Measurements from ENCODE around the gene DOCK11. TPM values are rescaled to one million over a fixed set of nuclear protein-coding genes. Genes with fewer than 3 reads are reported as not detected.

DOCK11 gene
- polyA plus RNA-seq, 3 donors from 2014 or later = 27.9 to 48.8 (median 28.9) TPM

- no peak overlapping the region for H3K4me3 Mint-ChIP-seq
- peaks cover 0 to 18% (median 5%) of the 10 kb centered on the region in 3 donors for H3K36me3 Mint-ChIP-seq
- peak overlapping the region in 1 of 6 donors; percentile 63 for H3K27ac Mint-ChIP-seq
These were observed 116.7 kb downstream of the DOCK11 start for GRCh38 chrX:118612290-118612689.

GRCh38 chrX:118614150-118614549, 118.5 kb downstream of the DOCK11 start:
- H3K27me3 Mint-ChIP-seq (ENCODE audit: low read depth in 3 of 3) = peaks cover under 1 to 12% (median 5%) of the 10 kb centered on the region in 3 donors
- DNase-seq = no peak
- H3K9me3 Mint-ChIP-seq = no peaks in the 10 kb centered on the region
- H3K36me3 Mint-ChIP-seq = peaks cover 0 to 7% (median 5%) of the 10 kb centered on the region in 3 donors
- H3K4me3 Mint-ChIP-seq = no peak overlapping the region
- no peaks in the 10 kb centered on the region for H3K4me1 Mint-ChIP-seq
- peak overlapping the region in 2 of 6 donors; percentile 1 to 63 for H3K27ac Mint-ChIP-seq

More at GRCh38 chrX:118612290-118612689, 116.7 kb downstream of the DOCK11 start:
- no peaks in the 10 kb centered on the region for H3K9me3 Mint-ChIP-seq
- DNase-seq = no peak
- peaks cover 2 to 14% (median 9%) of the 10 kb centered on the region in 3 donors for H3K27me3 Mint-ChIP-seq (ENCODE audit: low read depth in 3 of 3)
- no peaks in the 10 kb centered on the region for H3K4me1 Mint-ChIP-seq

GRCh38 chrX:118615141-118615540, 119.5 kb downstream of the DOCK11 start:
- H3K27me3 Mint-ChIP-seq (ENCODE audit: low read depth in 3 of 3) = peaks cover 0 to 12% (median 5%) of the 10 kb centered on the region in 3 donors
- H3K9me3 Mint-ChIP-seq = no peaks in the 10 kb centered on the region
- peaks cover 0 to 7% (median 4%) of the 10 kb centered on the region in 3 donors for H3K36me3 Mint-ChIP-seq
- no peak overlapping the region for H3K27ac Mint-ChIP-seq
- no peak overlapping the region for H3K4me3 Mint-ChIP-seq
- no peak for DNase-seq
- H3K4me1 Mint-ChIP-seq = no peaks in the 10 kb centered on the region

- H3K36me3 Mint-ChIP-seq = peaks cover 0 to 7% (median 0%) of the 10 kb centered on the region in 3 donors
- no peak overlapping the region for H3K27ac Mint-ChIP-seq
- H3K9me3 Mint-ChIP-seq = no peaks in the 10 kb centered on the region
- no peaks in the 10 kb centered on the region for H3K4me1 Mint-ChIP-seq
- H3K4me3 Mint-ChIP-seq = no peak overlapping the region
- no peak for DNase-seq
- peaks cover 3 to 6% (median 4%) of the 10 kb centered on the region in 3 donors for H3K27me3 Mint-ChIP-seq (ENCODE audit: low read depth in 3 of 3)
These were observed 125.6 kb downstream of the DOCK11 start for GRCh38 chrX:118621081-118621759.

GRCh38 chrX:118623062-118623461, 127.4 kb downstream of the DOCK11 start:
- Mint-ChIP-seq H3K27me3 (ENCODE audit: low read depth in 3 of 3) (peaks cover 4 to 6% (median 4%) of the 10 kb centered on the region in 3 donors), H3K4me3 (no peak overlapping the region), H3K36me3 (peaks cover 3% of the 10 kb centered on the region in 3 donors), H3K9me3 (no peaks in the 10 kb centered on the region), H3K4me1 (no peaks in the 10 kb centered on the region), H3K27ac (peak overlapping the region in 1 of 6 donors; percentile 9)
- no peak for DNase-seq

GRCh38 chrX:118626346-118626745, 130.7 kb downstream of the DOCK11 start:
- no peak overlapping the region for H3K27ac Mint-ChIP-seq
- DNase-seq = no peak
- no peaks in the 10 kb centered on the region for H3K9me3 Mint-ChIP-seq
- no peak overlapping the region for H3K4me3 Mint-ChIP-seq
- peaks cover 2 to 6% (median 4%) of the 10 kb centered on the region in 3 donors for H3K27me3 Mint-ChIP-seq (ENCODE audit: low read depth in 3 of 3)
- H3K36me3 Mint-ChIP-seq = peaks cover 3 to 9% (median 3%) of the 10 kb centered on the region in 3 donors
- no peaks in the 10 kb centered on the region for H3K4me1 Mint-ChIP-seq

GRCh38 chrX:118627084-118627758, 131.6 kb downstream of the DOCK11 start:
- Mint-ChIP-seq H3K9me3 (no peaks in the 10 kb centered on the region), H3K4me1 (peaks cover 0 to 1% of the 10 kb centered on the region in 2 donors), H3K36me3 (peaks cover 3 to 14% (median 4%) of the 10 kb centered on the region in 3 donors), H3K27ac (no peak overlapping the region), H3K27me3 (ENCODE audit: low read depth in 3 of 3) (peaks cover 4 to 8% (median 6%) of the 10 kb centered on the region in 3 donors), H3K4me3 (no peak overlapping the region)
- no peak for DNase-seq

GRCh38 chrX:118630848-118631247, 135.2 kb downstream of the DOCK11 start:
- peaks cover 0 to 6% of the 10 kb centered on the region in 2 donors for H3K4me1 Mint-ChIP-seq
- no peaks in the 10 kb centered on the region for H3K9me3 Mint-ChIP-seq
- H3K27me3 Mint-ChIP-seq (ENCODE audit: low read depth in 3 of 3) = peaks cover 3 to 8% (median 6%) of the 10 kb centered on the region in 3 donors
- DNase-seq = no peak
- no peak overlapping the region for H3K4me3 Mint-ChIP-seq
- H3K36me3 Mint-ChIP-seq = peaks cover 8 to 24% (median 8%) of the 10 kb centered on the region in 3 donors
- peak overlapping the region in 1 of 6 donors; percentile 24 for H3K27ac Mint-ChIP-seq

- no peak overlapping the region for H3K4me3 Mint-ChIP-seq
- H3K27me3 Mint-ChIP-seq (ENCODE audit: low read depth in 3 of 3) = peaks cover 4 to 8% (median 4%) of the 10 kb centered on the region in 3 donors
- H3K27ac Mint-ChIP-seq = no peak overlapping the region
- H3K9me3 Mint-ChIP-seq = no peaks in the 10 kb centered on the region
- peaks cover 0 to 6% of the 10 kb centered on the region in 2 donors for H3K4me1 Mint-ChIP-seq
- H3K36me3 Mint-ChIP-seq = peaks cover 5 to 24% (median 8%) of the 10 kb centered on the region in 3 donors
- no peak for DNase-seq
These were observed 136.0 kb downstream of the DOCK11 start for GRCh38 chrX:118631586-118631985.

- Mint-ChIP-seq H3K27ac (peak overlapping the region in 2 of 6 donors; percentile 5 to 16), H3K4me1 (peaks cover 0 to 6% of the 10 kb centered on the region in 2 donors), H3K36me3 (peaks cover 5 to 24% (median 7%) of the 10 kb centered on the region in 3 donors), H3K27me3 (ENCODE audit: low read depth in 3 of 3) (peaks cover 4 to 12% (median 5%) of the 10 kb centered on the region in 3 donors), H3K9me3 (no peaks in the 10 kb centered on the region), H3K4me3 (no peak overlapping the region)
- no peak for DNase-seq
These were observed 137.2 kb downstream of the DOCK11 start for GRCh38 chrX:118632862-118633261.

- Mint-ChIP-seq H3K36me3 (peaks cover 5 to 29% (median 9%) of the 10 kb centered on the region in 3 donors), H3K9me3 (no peaks in the 10 kb centered on the region), H3K27me3 (ENCODE audit: low read depth in 3 of 3) (peaks cover 4 to 12% (median 5%) of the 10 kb centered on the region in 3 donors), H3K4me1 (peaks cover 0 to 6% of the 10 kb centered on the region in 2 donors), H3K27ac (peak overlapping the region in 1 of 6 donors; percentile 16), H3K4me3 (no peak overlapping the region)
- DNase-seq = no peak
These were observed 137.9 kb downstream of the DOCK11 start for GRCh38 chrX:118633530-118633929.

- H3K27me3 Mint-ChIP-seq (ENCODE audit: low read depth in 3 of 3) = peaks cover 4 to 12% (median 5%) of the 10 kb centered on the region in 3 donors
- DNase-seq = no peak
- H3K9me3 Mint-ChIP-seq = no peaks in the 10 kb centered on the region
- no peak overlapping the region for H3K27ac Mint-ChIP-seq
- H3K4me1 Mint-ChIP-seq = peaks cover 0 to 6% of the 10 kb centered on the region in 2 donors
- peaks cover 5 to 29% (median 9%) of the 10 kb centered on the region in 3 donors for H3K36me3 Mint-ChIP-seq
- H3K4me3 Mint-ChIP-seq = no peak overlapping the region
These were observed 138.7 kb downstream of the DOCK11 start for GRCh38 chrX:118634336-118634735.

GRCh38 chrX:118637997-118638396, 142.4 kb downstream of the DOCK11 start:
- Mint-ChIP-seq H3K9me3 (no peaks in the 10 kb centered on the region), H3K27ac (no peak overlapping the region), H3K4me1 (no peaks in the 10 kb centered on the region), H3K4me3 (no peak overlapping the region), H3K27me3 (ENCODE audit: low read depth in 3 of 3) (peaks cover 0 to 10% (median 5%) of the 10 kb centered on the region in 3 donors), H3K36me3 (peaks cover 0 to 15% (median 13%) of the 10 kb centered on the region in 3 donors)
- DNase-seq = no peak

GRCh38 chrX:118644378-118644777, 148.8 kb downstream of the DOCK11 start:
- Mint-ChIP-seq H3K27ac (peak overlapping the region in 5 of 6 donors; percentile 2 to 31 (median 2)), H3K9me3 (no peaks in the 10 kb centered on the region)

More at GRCh38 chrX:118644378-118644777, 148.8 kb downstream of the DOCK11 start:
- H3K4me1 Mint-ChIP-seq = no peaks in the 10 kb centered on the region
- no peak for DNase-seq
- H3K36me3 Mint-ChIP-seq = peaks cover 4 to 7% (median 6%) of the 10 kb centered on the region in 3 donors
- peaks cover 0 to 7% (median 4%) of the 10 kb centered on the region in 3 donors for H3K27me3 Mint-ChIP-seq (ENCODE audit: low read depth in 3 of 3)
- no peak overlapping the region for H3K4me3 Mint-ChIP-seq

Data from immature natural killer cell (primary cell).